HG02642 (cell line): ENCODE measurements around the gene GRID1.

Experiments
- ATAC-seq: cut with Tn5 transposase; IDR thresholded peaks from one replicate; pipeline ENCODE4 v1.9.1; 2021; ENCODE audit warnings: mild to moderate bottlenecking; ENCODE audit not compliant: unreplicated experiment, poor library complexity

Gene GRID1

DNA sequence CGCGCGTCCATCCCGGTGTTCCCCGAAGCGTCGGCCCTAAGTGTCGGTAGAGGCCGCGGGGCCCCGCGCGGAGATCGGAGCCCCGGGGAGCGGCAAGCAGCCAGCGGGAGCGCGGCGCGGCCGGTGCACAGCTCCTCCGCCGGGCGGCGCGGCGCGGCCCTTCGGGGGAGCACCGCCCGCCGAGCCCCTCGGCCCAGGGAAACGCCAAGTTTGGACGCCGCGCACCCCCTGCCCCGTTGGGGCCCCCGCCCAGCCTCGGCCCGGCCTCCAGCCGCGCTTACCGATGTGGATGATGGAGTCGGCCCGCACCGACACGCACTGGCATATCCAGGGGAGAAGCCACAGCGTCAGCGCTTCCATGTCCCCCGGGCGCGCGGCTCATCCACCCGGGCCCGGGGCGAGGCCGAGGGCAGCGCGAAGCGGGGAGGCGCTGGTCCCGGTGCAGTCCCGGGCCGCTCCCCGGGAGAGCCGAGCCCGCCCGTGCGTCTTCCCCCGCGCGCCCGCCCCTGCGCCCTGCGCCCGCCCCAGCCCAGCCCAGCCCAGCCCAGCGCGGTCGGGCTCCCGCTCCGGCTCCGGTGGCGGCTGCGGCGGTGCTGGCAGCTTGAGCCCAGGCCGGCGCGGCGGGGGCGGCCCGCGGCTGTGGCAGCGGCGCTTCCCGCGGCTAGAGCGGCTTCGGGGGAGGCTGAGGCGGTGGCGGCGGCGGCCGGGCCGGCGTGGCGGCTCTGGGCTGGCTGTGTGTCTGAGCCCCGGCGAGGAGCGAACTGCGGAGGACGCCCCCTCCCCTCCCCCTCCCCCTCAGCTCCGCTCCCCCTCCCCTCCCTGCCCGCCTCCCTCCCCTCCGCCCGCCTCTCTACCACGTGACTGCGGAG, at the start of gene GRID1:
Gene GRID1 (minus strand): TSS at position 763 of the 869 bp plus-strand sequence.
- no peak for ATAC-seq

DNA sequence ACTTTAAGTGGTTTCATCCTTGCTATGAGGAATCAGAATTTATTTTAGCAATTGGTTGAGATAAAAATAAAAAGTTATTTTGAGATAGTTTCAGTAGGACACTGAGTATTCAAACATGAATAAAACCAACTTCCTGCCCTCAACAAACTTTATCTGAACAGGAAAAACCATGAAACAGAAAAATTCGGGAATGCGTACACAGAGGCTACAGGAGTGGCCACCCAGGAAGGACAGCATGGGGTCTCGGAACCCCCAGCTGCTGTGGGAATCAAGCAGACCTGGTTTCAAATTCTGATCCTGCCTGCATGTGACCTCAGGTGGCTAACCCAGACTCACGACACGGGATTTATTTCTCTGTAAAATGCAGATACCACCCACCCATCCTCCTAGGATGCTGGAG, 49.0 kb upstream of the GRID1 start:
- ATAC-seq: no peak

- ATAC-seq: no peak
Measured at GRCh38 chr10:86415116-86415515, 48.5 kb upstream of the GRID1 start.

- peak; percentile 72 for ATAC-seq
Measured at GRCh38 chr10:86413046-86413728, 46.6 kb upstream of the GRID1 start.

- ATAC-seq: no peak
Measured at GRCh38 chr10:86411852-86412560, 45.4 kb upstream of the GRID1 start.

GRCh38 chr10:86411281-86411841, 44.8 kb upstream of the GRID1 start:
- peak; percentile 54 for ATAC-seq

- ATAC-seq: no peak
Measured at GRCh38 chr10:86410542-86411124, 44.0 kb upstream of the GRID1 start.

- ATAC-seq: no peak
Measured at GRCh38 chr10:86409183-86409582, 42.6 kb upstream of the GRID1 start.

DNA sequence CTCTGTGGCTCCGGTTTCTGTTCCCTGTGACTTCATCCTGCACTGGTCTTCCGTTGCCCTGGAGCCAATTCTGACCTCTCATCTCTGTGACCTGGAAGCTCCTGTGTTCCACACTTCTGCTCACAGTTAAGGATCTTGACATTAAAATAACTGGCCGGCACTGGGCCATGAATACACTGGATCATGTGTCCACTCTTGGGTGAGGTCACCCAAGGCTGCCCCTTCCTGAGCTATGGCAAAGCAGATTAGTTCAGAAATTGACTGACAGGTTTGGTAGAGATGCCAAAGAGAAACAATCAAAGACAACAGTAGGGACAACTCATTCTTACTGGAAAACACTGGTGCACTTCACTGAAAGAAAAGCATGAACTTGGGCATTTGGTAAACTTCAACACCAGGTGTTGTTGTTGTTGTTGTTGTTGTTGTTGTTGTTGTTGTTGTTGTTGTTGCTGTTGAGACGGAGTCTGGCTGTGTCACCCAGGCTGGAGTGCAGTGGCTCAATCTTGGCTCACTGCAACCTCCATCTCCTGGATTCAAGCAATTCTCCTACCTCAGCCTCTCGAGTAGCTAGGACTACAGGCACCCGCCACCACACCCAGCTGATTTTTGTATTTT, 36.7 kb upstream of the GRID1 start:
- no peak for ATAC-seq

DNA sequence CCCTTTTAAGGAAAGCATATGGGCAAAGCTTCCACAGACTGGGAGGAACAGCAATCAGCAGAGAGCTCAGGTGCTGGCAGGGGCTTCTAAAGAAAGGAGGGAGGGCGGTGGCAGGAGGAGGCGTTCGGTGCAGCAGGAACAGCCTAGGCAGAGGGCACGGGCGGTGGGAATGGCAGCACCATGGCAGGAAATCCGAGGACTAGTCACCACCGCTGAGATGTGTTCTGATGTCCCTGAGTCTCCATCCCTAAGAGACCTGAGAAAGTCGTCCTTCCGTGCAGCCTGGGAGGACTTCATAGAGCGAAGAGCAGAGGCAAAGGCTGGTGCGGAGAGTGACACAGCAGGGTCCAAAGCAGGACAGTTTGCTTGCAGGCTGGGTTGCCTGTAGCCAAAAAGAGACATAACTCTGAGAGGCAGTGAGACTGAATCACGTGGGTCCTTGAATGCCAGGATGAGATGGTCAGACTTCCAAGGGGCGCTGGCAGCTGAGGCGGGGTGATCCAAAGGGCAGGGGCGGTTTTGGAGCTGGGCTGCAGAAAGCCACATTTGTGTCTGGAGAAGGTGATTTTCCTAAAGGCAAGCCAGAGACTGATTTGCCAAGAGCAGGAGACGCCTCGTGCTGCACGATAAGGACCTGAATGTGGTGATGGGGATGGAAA, 35.8 kb upstream of the GRID1 start:
- no peak for ATAC-seq

GRCh38 chr10:86401588-86402282, 35.1 kb upstream of the GRID1 start:
- no peak for ATAC-seq

GRCh38 chr10:86400705-86401587, 34.4 kb upstream of the GRID1 start:
- ATAC-seq: peak; percentile 40

- ATAC-seq: peak; percentile 90
Measured at GRCh38 chr10:86399879-86400704, 33.5 kb upstream of the GRID1 start.

- no peak for ATAC-seq
Measured at GRCh38 chr10:86399514-86399878, 32.9 kb upstream of the GRID1 start.

- ATAC-seq: no peak
Measured at GRCh38 chr10:86397120-86397519, 30.5 kb upstream of the GRID1 start.

DNA sequence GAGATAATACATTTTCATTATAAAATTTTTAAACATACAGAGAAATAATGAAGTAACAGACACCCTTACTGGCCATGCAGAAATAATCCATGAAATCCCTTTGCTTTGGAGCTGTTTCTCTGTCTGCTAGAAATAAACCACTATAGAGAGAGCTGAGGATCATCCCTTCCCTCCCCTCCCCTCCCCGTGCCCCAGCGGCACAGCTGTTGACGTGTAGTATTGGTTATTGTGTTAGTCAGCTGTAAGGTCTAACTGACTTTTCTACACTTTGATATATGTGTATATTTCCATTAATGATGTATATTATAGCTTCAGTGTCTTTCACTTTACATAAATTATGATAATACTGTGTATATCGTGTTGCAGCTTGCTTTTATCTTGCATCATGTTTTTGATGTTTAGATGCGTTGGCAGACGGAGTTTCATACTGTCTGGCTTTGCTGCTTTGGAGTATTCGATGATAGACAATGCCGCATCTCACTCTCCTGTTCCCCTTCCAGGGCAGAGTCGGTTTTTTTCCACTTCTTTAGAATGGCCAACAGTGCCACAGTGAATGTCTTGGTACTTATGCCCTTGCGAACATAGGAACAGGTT, 27.4 kb upstream of the GRID1 start:
- ATAC-seq: no peak

GRCh38 chr10:86393362-86393761, 26.8 kb upstream of the GRID1 start:
- ATAC-seq: no peak
